ENCODE measurements around the gene TP53TG5. TPM values are rescaled to one million over a fixed set of nuclear protein-coding genes. Genes with fewer than 3 reads are reported as not detected.

The TP53TG5 gene
- under 1 TPM in 1 of 2 donors, not detected in 1; 0.51 TPM for total RNA-seq

DNA sequence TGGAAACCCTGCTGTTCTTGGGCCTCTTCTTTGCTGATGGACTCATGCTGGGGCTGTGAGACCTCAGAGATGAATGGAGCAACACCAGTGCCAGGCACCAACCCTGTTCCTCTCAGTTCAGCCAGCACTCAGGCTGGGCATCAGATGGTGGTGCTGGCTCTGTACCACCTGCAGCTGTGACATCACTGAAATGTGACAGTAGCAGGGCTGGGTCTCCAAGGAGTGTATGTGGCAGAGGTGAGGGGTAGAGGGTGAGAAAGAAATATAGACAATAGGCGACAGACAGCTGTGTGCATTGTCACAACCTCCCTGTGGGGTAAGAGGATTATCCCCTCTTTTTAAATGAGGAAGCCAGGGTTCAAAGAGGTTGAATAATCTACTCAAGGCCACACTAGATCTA, at the start of gene TP53TG5:
Gene TP53TG5 (minus strand): TSS at position 135 of the 400 bp plus-strand sequence. CDS start 89 bp downstream, at position 46.
- no peak for DNase-seq (ENCODE audit: low spot score)
- 82% methylated on average over 1 of the region's 1 CpG for WGBS
- H3K27ac ChIP-seq: no peak within 1 kb of the TSS
- no peaks in the 10 kb centered on the region for H3K27me3 ChIP-seq (replicated peaks; ENCODE audit: insufficient read depth)
- TF ChIP-seq, protein P1, sequence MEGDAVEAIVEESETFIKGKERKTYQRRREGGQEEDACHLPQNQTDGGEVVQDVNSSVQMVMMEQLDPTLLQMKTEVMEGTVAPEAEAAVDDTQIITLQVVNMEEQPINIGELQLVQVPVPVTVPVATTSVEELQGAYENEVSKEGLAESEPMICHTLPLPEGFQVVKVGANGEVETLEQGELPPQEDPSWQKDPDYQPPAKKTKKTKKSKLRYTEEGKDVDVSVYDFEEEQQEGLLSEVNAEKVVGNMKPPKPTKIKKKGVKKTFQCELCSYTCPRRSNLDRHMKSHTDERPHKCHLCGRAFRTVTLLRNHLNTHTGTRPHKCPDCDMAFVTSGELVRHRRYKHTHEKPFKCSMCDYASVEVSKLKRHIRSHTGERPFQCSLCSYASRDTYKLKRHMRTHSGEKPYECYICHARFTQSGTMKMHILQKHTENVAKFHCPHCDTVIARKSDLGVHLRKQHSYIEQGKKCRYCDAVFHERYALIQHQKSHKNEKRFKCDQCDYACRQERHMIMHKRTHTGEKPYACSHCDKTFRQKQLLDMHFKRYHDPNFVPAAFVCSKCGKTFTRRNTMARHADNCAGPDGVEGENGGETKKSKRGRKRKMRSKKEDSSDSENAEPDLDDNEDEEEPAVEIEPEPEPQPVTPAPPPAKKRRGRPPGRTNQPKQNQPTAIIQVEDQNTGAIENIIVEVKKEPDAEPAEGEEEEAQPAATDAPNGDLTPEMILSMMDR (IDR thresholded peaks at IDR 0.05): no peak
- H3K9me3 ChIP-seq: no peaks in the 10 kb centered on the region
- intact Hi-C loops (cut with DNase I): no loop called here
- no peaks in the 10 kb centered on the region for H3K36me3 ChIP-seq
- H3K4me1 ChIP-seq (replicated peaks): no peaks in the 10 kb centered on the region
- no peak within 1 kb of the TSS for H3K4me3 ChIP-seq

DNA sequence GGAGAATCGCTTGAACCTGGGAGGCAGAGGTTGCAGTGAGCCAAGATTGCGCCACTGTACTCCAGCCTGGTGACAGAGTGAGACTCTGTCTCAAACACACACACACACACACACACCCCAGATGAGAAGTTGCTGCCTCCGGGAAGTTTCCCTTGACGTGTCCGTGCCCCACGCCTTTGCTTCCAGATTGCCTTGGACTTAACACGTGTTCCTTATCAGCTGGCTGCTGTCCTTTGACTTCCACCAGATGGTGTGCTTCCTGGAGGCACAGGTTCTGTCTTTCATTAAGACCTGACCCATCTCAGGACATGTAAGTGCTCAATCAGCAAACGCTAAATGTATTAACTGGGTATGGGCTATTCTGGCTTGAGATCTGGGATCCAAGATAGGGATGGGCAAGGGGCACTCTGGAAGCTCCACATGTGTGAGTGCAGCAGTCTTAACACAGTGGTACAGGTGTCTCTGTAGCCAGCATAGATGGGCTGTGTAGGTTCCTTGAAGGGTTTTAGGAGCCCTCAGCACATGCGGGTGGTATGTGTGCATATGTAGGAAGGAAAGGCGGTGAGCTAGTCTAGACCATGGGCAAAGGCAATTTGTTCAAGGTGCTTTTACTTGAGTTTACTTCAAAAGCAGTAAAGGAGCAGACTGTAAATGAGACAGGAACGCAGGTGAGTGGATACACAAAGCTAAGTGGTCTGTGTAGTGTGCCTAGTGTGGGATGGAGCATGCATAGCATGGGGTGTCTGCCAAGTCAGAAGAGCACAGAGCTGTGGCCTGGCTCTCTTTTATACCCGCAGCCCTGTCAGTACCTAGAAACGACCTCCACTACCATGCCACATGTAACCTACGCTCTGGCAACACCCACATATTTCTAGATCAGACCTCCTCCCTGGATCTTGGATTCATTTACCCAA, 49.4 kb upstream of the TP53TG5 start:
- Histone ChIP-seq H3K27me3 (replicated peaks; ENCODE audit: insufficient read depth) (no peaks in the 10 kb centered on the region), H3K4me3 (no peak overlapping the region), H3K36me3 (peaks cover 2 to 10% of the 10 kb centered on the region in 2 donors), H3K27ac (no peak overlapping the region), H3K4me1 (replicated peaks) (no peaks in the 10 kb centered on the region), H3K9me3 (no peaks in the 10 kb centered on the region)
- no peak for DNase-seq (ENCODE audit: low spot score)
- no peak for TF ChIP-seq POLR2AphosphoS5 (IDR thresholded peaks at IDR 0.05)
- no peak for TF ChIP-seq POLR2A (IDR thresholded peaks at IDR 0.05)
- TF ChIP-seq, protein P1 (IDR thresholded peaks at IDR 0.05): no peak
- intact Hi-C loops (cut with DNase I): no loop called here
- 82% methylated on average over 14 of the region's 14 CpGs for WGBS

DNA sequence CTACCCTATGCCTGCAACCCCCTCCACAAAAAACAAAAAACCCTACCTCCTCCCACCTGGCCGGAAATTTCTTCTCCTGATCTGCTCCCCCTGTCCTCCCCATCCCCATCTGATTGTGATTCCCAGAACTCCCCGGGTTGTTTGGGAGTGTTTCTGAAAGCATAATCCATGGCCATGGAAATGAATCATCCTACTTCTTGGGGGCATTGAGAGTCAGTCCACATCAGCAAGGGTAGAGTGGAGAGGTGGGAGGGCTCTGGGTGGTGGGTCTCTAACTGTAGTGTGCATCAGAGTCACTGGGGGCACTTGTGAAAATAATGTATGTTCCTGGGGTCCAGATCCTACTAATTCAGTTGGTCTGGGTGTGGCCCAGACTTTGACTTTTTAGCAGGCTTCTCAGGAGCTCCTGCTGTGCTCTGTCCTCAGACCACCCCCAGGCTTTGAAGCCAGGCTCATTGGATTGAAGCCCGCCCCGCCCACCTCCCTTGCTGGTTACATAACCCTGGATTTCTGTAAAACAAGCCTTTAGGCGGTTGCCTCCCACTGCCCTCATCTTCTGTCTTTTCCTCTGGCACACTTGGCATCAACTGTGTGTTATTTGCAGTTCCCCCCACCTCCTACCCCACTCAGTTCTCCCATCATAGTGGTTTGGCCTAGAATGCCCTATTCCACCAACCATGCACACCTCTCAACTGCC, 48.3 kb upstream of the TP53TG5 start:
- H3K36me3 ChIP-seq: peaks cover 2 to 11% of the 10 kb centered on the region in 2 donors

DNA sequence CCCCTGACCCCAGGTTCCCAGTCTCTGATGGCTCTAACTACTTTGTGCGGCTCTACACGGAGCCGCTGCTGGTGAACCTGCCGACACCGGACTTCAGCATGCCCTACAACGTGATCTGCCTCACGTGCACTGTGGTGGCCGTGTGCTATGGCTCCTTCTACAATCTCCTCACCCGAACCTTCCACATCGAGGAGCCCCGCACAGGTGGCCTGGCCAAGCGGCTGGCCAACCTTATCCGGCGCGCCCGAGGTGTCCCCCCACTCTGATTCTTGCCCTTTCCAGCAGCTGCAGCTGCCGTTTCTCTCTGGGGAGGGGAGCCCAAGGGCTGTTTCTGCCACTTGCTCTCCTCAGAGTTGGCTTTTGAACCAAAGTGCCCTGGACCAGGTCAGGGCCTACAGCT, 47.4 kb upstream of the TP53TG5 start:
- Histone ChIP-seq H3K4me1 (replicated peaks) (no peaks in the 10 kb centered on the region), H3K36me3 (peaks cover 3 to 17% of the 10 kb centered on the region in 2 donors), H3K27ac (no peak overlapping the region), H3K4me3 (no peak overlapping the region), H3K9me3 (no peaks in the 10 kb centered on the region), H3K27me3 (replicated peaks; ENCODE audit: insufficient read depth) (no peaks in the 10 kb centered on the region)
- no peak for TF ChIP-seq POLR2A (IDR thresholded peaks at IDR 0.05)
- TF ChIP-seq, protein P1 (IDR thresholded peaks at IDR 0.05): no peak
- TF ChIP-seq POLR2AphosphoS5 (IDR thresholded peaks at IDR 0.05): no peak
- intact Hi-C loops (cut with DNase I): no loop called here
- whole genome bisulfite sequencing: 91% methylated on average over 17 of the region's 17 CpGs
- DNase-seq (ENCODE audit: low spot score): no peak

More for the DNA sequence above, 48.3 kb upstream of the TP53TG5 start:
- Histone ChIP-seq H3K4me3 (no peak overlapping the region), H3K9me3 (no peaks in the 10 kb centered on the region), H3K27me3 (replicated peaks; ENCODE audit: insufficient read depth) (no peaks in the 10 kb centered on the region), H3K4me1 (replicated peaks) (no peaks in the 10 kb centered on the region), H3K27ac (no peak overlapping the region)
- TF ChIP-seq, protein P1 (IDR thresholded peaks at IDR 0.05): no peak
- no peak for TF ChIP-seq POLR2A (IDR thresholded peaks at IDR 0.05)
- no peak for TF ChIP-seq POLR2AphosphoS5 (IDR thresholded peaks at IDR 0.05)
- WGBS: 70% methylated on average over 5 of the region's 5 CpGs
- no peak for DNase-seq (ENCODE audit: low spot score)
- intact Hi-C loops (cut with DNase I): no loop called here

Measured in prostate gland (tissue), 2 donors.